ENCODE measurements around the gene MSH6.

MSH6 gene

GRCh38 chr2:47782671-47783485 is at the start of gene MSH6:
Gene MSH6 (plus strand): TSS chr2:47783145. CDS start chr2:47783234, 89 bp downstream.
- peak; percentile 89 for DNase-seq

- no peak for DNase-seq
These were observed 47.6 kb upstream of the MSH6 start for GRCh38 chr2:47735136-47735869.

- no peak for DNase-seq
These were observed 47.0 kb upstream of the MSH6 start for GRCh38 chr2:47735912-47736311.

GRCh38 chr2:47737191-47737975 is 45.6 kb upstream of the MSH6 start:
- DNase-seq: no peak

GRCh38 chr2:47738331-47738730 is 44.6 kb upstream of the MSH6 start:
- no peak for DNase-seq

GRCh38 chr2:47741101-47741500 is 41.8 kb upstream of the MSH6 start:
- no peak for DNase-seq

- no peak for DNase-seq
These were observed 41.3 kb upstream of the MSH6 start for GRCh38 chr2:47741637-47742036.

GRCh38 chr2:47744074-47744473 is 38.9 kb upstream of the MSH6 start:
- no peak for DNase-seq

GRCh38 chr2:47747878-47748277 is 35.1 kb upstream of the MSH6 start:
- no peak for DNase-seq

- no peak for DNase-seq
These were observed 31.0 kb upstream of the MSH6 start for GRCh38 chr2:47751856-47752414.

GRCh38 chr2:47767497-47767844 is 15.5 kb upstream of the MSH6 start:
- no peak for DNase-seq

GRCh38 chr2:47767880-47768609 is 14.9 kb upstream of the MSH6 start:
- DNase-seq: peak; percentile 5

- DNase-seq: no peak
These were observed 13.6 kb upstream of the MSH6 start for GRCh38 chr2:47769318-47769717.

GRCh38 chr2:47771211-47771610 is 11.7 kb upstream of the MSH6 start:
- peak; percentile 3 for DNase-seq

- no peak for DNase-seq
These were observed 10.6 kb upstream of the MSH6 start for GRCh38 chr2:47772343-47772742.

GRCh38 chr2:47774567-47774966 is 8.4 kb upstream of the MSH6 start:
- DNase-seq: no peak

- DNase-seq: no peak
These were observed 5.5 kb upstream of the MSH6 start for GRCh38 chr2:47777277-47777937.

- no peak for DNase-seq
These were observed 4.1 kb upstream of the MSH6 start for GRCh38 chr2:47778698-47779425.

GRCh38 chr2:47779426-47779790 is 3.5 kb upstream of the MSH6 start:
- DNase-seq: no peak

- DNase-seq: no peak
These were observed 619 bp upstream of the MSH6 start for GRCh38 chr2:47782381-47782670.
